Smooth muscle cell of the umbilical artery (primary cell): ENCODE measurements around the gene CIP2A. TPM values are rescaled to one million over a fixed set of nuclear protein-coding genes. Genes with fewer than 3 reads are reported as not detected.

Experiments used
- total RNA-seq: library from RNA; depleted of rRNA; stranded (reverse); fragments of >200 nt; gene quantifications from 2 replicates; pipeline ENCODE4 v1.2.3, GENCODE V29; 2014

CIP2A gene
- 4.8 and 19.8 TPM in 2 replicates for total RNA-seq

GRCh38 chr3:108589081-108589997 lies at the start of gene CIP2A, which contains the start of gene DZIP3:
TSS of gene CIP2A (minus strand) at chr3:108589438. CDS start at chr3:108589375, 63 bp downstream.
TSS of gene DZIP3 (plus strand) at chr3:108589722. CDS start at chr3:108605407, 15,685 bp downstream.

GRCh38 chr3:108510496-108510895 lies 78.7 kb downstream of the CIP2A start, which contains the start of gene MYH15:
TSS of gene MYH15 (minus strand) at chr3:108510596. CDS start at chr3:108510530, 66 bp downstream.

Other genes starting within 250 kb of the CIP2A start
- gene MYH15, start 78.8 kb downstream of the CIP2A start, total RNA-seq = 1.2 and 8.1 TPM in 2 replicates
- gene DZIP3, start 284 bp upstream of the CIP2A start, total RNA-seq = 14.2 and 16.6 TPM in 2 replicates
- not detected in 2 replicates for gene RETNLB, start 168.0 kb upstream of the CIP2A start, total RNA-seq
- not detected in 2 replicates for gene TRAT1, start 233.3 kb upstream of the CIP2A start, total RNA-seq